Vagina (tissue), 2 donors: ENCODE data around the gene RBM17. TPM values are rescaled to one million over a fixed set of nuclear protein-coding genes. Genes with fewer than 3 reads are reported as not detected.
"Not testable (repeated sequence)": the region's sequence is repeated elsewhere in the genome, so short reads cannot be mapped to it uniquely, and the experiment has no call there.

Source experiments
- DNase-seq, 2 donors: peaks; one replicate each; pipeline ENCODE4 v3.0.0-alpha.2; 2017; ENCODE audit errors: extremely low spot score in 2 of 2
- H3K27ac ChIP-seq: fragments of 200-600 bp; sonication (generic); one replicate; pipeline ENCODE4 v1.5.1; 2019
- H3K27me3 ChIP-seq: fragments of 200-600 bp; sonication (generic); one replicate; pipeline ENCODE4 v1.5.1; 2019
- H3K36me3 ChIP-seq, 2 donors: fragments of 200-600 bp; sonication (generic); one replicate each; pipeline ENCODE4 v1.5.1; 2017 to 2019
- H3K4me1 ChIP-seq: fragments of 200-600 bp; sonication (generic); one replicate; pipeline ENCODE4 v1.5.1; 2019
- H3K4me3 ChIP-seq, 2 donors: fragments of 200-600 bp; sonication (generic); 1 replicate in 1 of 2; 2 replicates in 1 of 2; pipeline ENCODE4 v1.5.1; 2016 to 2019
- H3K9me3 ChIP-seq: fragments of 200-600 bp; sonication (generic); one replicate; pipeline ENCODE4 v1.5.1; 2019
- CTCF ChIP-seq, 3 experiments: fragments of 450-650 bp in 2 of 3; fragments of 200-600 bp in 1 of 3; sonication (generic) in 1 of 3; IDR thresholded peaks; one replicate each; pipeline ENCODE4 v1.5.1; 2017 to 2019; ENCODE audit warnings: antibody characterized with exemption in 3 of 3, mild to moderate bottlenecking in 2 of 3, moderate library complexity in 2 of 3
- POLR2A ChIP-seq, 2 donors: fragments of 450-650 bp; IDR thresholded peaks; one replicate each; pipeline ENCODE4 v1.6.1; 2017; ENCODE audit warnings: antibody characterized with exemption in 2 of 2, mild to moderate bottlenecking in 2 of 2, moderate library complexity in 2 of 2
- POLR2AphosphoS5 ChIP-seq, 2 donors: sonication (generic); formaldehyde crosslinking; IDR thresholded peaks; one replicate each; pipeline ENCODE4 v1.9.0; 2017; ENCODE audit warnings: antibody characterized with exemption in 2 of 2, mild to moderate bottlenecking in 2 of 2, low read depth in 1 of 2; ENCODE audit not compliant: insufficient read depth in 1 of 2
- intact Hi-C: fragments of 100-400 bp; cut with DNase I; formaldehyde crosslinking; loops from one replicate; pipeline ENCODE4 v1.15.1; 2023
- total RNA-seq: library from RNA; depleted of rRNA; stranded (reverse); fragments of >200 nt; gene quantifications from one replicate; pipeline ENCODE4 v1.2.3, GENCODE V29; 2016

RBM17 gene
- total RNA-seq, 1 donor from 2014 or later = 50.6 TPM

GRCh38 chr10:6119962-6120361 lies 31.1 kb downstream of the RBM17 start:
- intact Hi-C loops = loop anchor here (10.0 kb wide), 1 partner anchor 85 kb away; the partner anchor contains the start of gene PFKFB3
- Histone ChIP-seq H3K4me1 (peaks cover 27% of the 10 kb centered on the region), H3K36me3 (peaks cover 0 to 6% of the 10 kb centered on the region in 2 donors), H3K27me3 (no peaks in the 10 kb centered on the region), H3K27ac (no peak overlapping the region), H3K9me3 (no peaks in the 10 kb centered on the region), H3K4me3 (no peak overlapping the region)
- DNase-seq = no peak
- no peak for TF ChIP-seq POLR2A (IDR thresholded peaks at IDR 0.05)
- no peak for TF ChIP-seq CTCF (IDR thresholded peaks at IDR 0.05)
- no peak for TF ChIP-seq POLR2AphosphoS5 (IDR thresholded peaks at IDR 0.05; ENCODE audit: insufficient read depth in 1 of 2, low read depth in 1 of 2)

- TF ChIP-seq POLR2AphosphoS5 (IDR thresholded peaks at IDR 0.05; ENCODE audit: insufficient read depth in 1 of 2, low read depth in 1 of 2) (no peak), CTCF (IDR thresholded peaks at IDR 0.05) (no peak), POLR2A (IDR thresholded peaks at IDR 0.05) (no peak)
- peaks cover 23% of the 10 kb centered on the region for H3K4me1 ChIP-seq
- H3K27ac ChIP-seq = peak overlapping the region; percentile 48
- H3K27me3 ChIP-seq = no peaks in the 10 kb centered on the region
- DNase-seq = no peak
- H3K4me3 ChIP-seq = no peak overlapping the region
- intact Hi-C loops = no loop called here
- H3K36me3 ChIP-seq = no peaks in the 10 kb centered on the region
- no peaks in the 10 kb centered on the region for H3K9me3 ChIP-seq
Measured at GRCh38 chr10:6120691-6121090, 31.9 kb downstream of the RBM17 start.

- Histone ChIP-seq H3K4me1 (peaks cover 23% of the 10 kb centered on the region), H3K27me3 (no peaks in the 10 kb centered on the region), H3K4me3 (no peak overlapping the region), H3K27ac (peak overlapping the region; percentile 48), H3K36me3 (no peaks in the 10 kb centered on the region), H3K9me3 (no peaks in the 10 kb centered on the region)
- no peak for DNase-seq
- intact Hi-C loops = no loop called here
- TF ChIP-seq POLR2AphosphoS5 (IDR thresholded peaks at IDR 0.05; ENCODE audit: insufficient read depth in 1 of 2, low read depth in 1 of 2) (no peak), CTCF (IDR thresholded peaks at IDR 0.05) (no peak), POLR2A (IDR thresholded peaks at IDR 0.05) (no peak)
Measured at GRCh38 chr10:6121146-6121545, 32.3 kb downstream of the RBM17 start.

- DNase-seq = no peak
- TF ChIP-seq POLR2AphosphoS5 (IDR thresholded peaks at IDR 0.05; ENCODE audit: insufficient read depth in 1 of 2, low read depth in 1 of 2) (no peak), POLR2A (IDR thresholded peaks at IDR 0.05) (no peak), CTCF (IDR thresholded peaks at IDR 0.05) (no peak)
- Histone ChIP-seq H3K36me3 (no peaks in the 10 kb centered on the region), H3K4me1 (peaks cover 25% of the 10 kb centered on the region), H3K4me3 (no peak overlapping the region), H3K27ac (no peak overlapping the region), H3K27me3 (no peaks in the 10 kb centered on the region), H3K9me3 (no peaks in the 10 kb centered on the region)
- intact Hi-C loops = no loop called here
Measured at GRCh38 chr10:6123532-6123931, 34.7 kb downstream of the RBM17 start.

GRCh38 chr10:6124666-6125065 lies 35.8 kb downstream of the RBM17 start:
- Histone ChIP-seq H3K4me1 (peaks cover 25% of the 10 kb centered on the region), H3K36me3 (no peaks in the 10 kb centered on the region), H3K9me3 (no peaks in the 10 kb centered on the region), H3K27ac (no peak overlapping the region), H3K27me3 (no peaks in the 10 kb centered on the region), H3K4me3 (no peak overlapping the region)
- intact Hi-C loops = no loop called here
- TF ChIP-seq CTCF (IDR thresholded peaks at IDR 0.05) (no peak), POLR2AphosphoS5 (IDR thresholded peaks at IDR 0.05; ENCODE audit: insufficient read depth in 1 of 2, low read depth in 1 of 2) (no peak), POLR2A (IDR thresholded peaks at IDR 0.05) (no peak)
- no peak for DNase-seq

- H3K4me3 ChIP-seq, H3K36me3 ChIP-seq, intact Hi-C loops, H3K9me3 ChIP-seq, DNase-seq, H3K27me3 ChIP-seq, H3K27ac ChIP-seq: not testable (repeated sequence)
- H3K4me1 ChIP-seq = peaks cover 16% of the 10 kb centered on the region
Measured at GRCh38 chr10:6127461-6127860, 38.6 kb downstream of the RBM17 start.
